Transverse colon (tissue), 4 donors: ENCODE results near the gene THADA. TPM values are rescaled to one million over a fixed set of nuclear protein-coding genes. Genes with fewer than 3 reads are reported as not detected.

Experiments
- DNase-seq: peaks from one replicate; pipeline ENCODE4 v3.0.0-alpha.2; 2019
- H3K27ac ChIP-seq, 4 donors: fragments of 200-600 bp; sonication (generic); 2 replicates each; pipeline ENCODE4 v1.5.1; 2016 to 2018; ENCODE audit warnings: inconsistent platforms in 4 of 4
- H3K27me3 ChIP-seq: fragments of 200-600 bp; sonication (generic); 2 replicates; pipeline ENCODE4 v1.5.1; 2017; ENCODE audit warnings: inconsistent platforms
- H3K36me3 ChIP-seq, 4 donors: fragments of 200-600 bp; sonication (generic); 2 replicates each; pipeline ENCODE4 v1.5.1; 2017 to 2019; ENCODE audit warnings: inconsistent platforms in 4 of 4
- H3K4me1 ChIP-seq, 4 donors: fragments of 200-600 bp; sonication (generic); 2 replicates each; pipeline ENCODE4 v1.5.1; 2017 to 2020; ENCODE audit warnings: inconsistent platforms in 4 of 4
- H3K4me3 ChIP-seq, 4 donors: fragments of 200-600 bp; sonication (generic); 1 replicate in 1 of 4; 2 replicates in 3 of 4; pipeline versions ENCODE4 v1.5.1 to v1.6.1; 2017 to 2019; ENCODE audit warnings: inconsistent platforms in 4 of 4
- H3K9me3 ChIP-seq, 2 donors: fragments of 200-600 bp; sonication (generic); 2 replicates each; pipeline ENCODE4 v1.5.1; 2017 to 2019; ENCODE audit warnings: inconsistent platforms in 2 of 2
- CTCF ChIP-seq, 5 experiments: fragments of 200-600 bp in 3 of 5; fragments of 450-650 bp in 2 of 5; sonication (generic) in 3 of 5; IDR thresholded peaks; 1 replicate in 2 of 5; 2 replicates in 3 of 5; pipeline ENCODE4 v1.5.1; 2016 to 2017; ENCODE audit warnings: antibody characterized with exemption in 5 of 5, inconsistent platforms in 3 of 5, mild to moderate bottlenecking in 2 of 5, moderate library complexity in 1 of 5
- EP300 ChIP-seq: sonication (generic); formaldehyde crosslinking; IDR thresholded peaks from one replicate; pipeline ENCODE4 v1.6.1; 2017; ENCODE audit warnings: antibody characterized with exemption, low read depth
- POLR2A ChIP-seq: fragments of 450-650 bp; IDR thresholded peaks from one replicate; pipeline ENCODE4 v1.6.1; 2016; ENCODE audit warnings: antibody characterized with exemption, mild to moderate bottlenecking, moderate library complexity
- POLR2AphosphoS5 ChIP-seq, 3 donors: sonication (generic); formaldehyde crosslinking; IDR thresholded peaks; one replicate each; pipeline ENCODE4 v1.6.1; 2016; ENCODE audit warnings: antibody characterized with exemption in 3 of 3
- WGBS, 2 donors: methylation state at CpG; one replicate each; pipeline ENCODE4 v1.1.5; 2018; ENCODE audit warnings: low coverage in 1 of 2; 5-methylcytosine and 5-hydroxymethylcytosine counted together
- in situ Hi-C, 4 donors: fragments of 200-750 bp; cut with MboI; loops; one replicate each; pipeline versions ENCODE4 v1.15.0 to v1.15.1; 2017; ENCODE audit warnings: low sequenced_read_pairs in 3 of 4, low pct_ligation_motif_present in 1 of 4, low pct_unique_long_range_greater_than_20kb in 1 of 4
- intact Hi-C: fragments of 100-400 bp; cut with DNase I; formaldehyde crosslinking; loops from one replicate; pipeline ENCODE4 v1.15.1; 2023; ENCODE audit warnings: low total_unique reads
- total RNA-seq, 4 donors: library from RNA; depleted of rRNA; stranded (reverse); fragments of >200 nt; gene quantifications; one replicate each; pipeline ENCODE4 v1.1.0, GENCODE V29; 2016

Gene THADA
- total RNA-seq, 4 donors from 2014 or later, result 21.7 to 78.6 (median 28.1) TPM

DNA sequence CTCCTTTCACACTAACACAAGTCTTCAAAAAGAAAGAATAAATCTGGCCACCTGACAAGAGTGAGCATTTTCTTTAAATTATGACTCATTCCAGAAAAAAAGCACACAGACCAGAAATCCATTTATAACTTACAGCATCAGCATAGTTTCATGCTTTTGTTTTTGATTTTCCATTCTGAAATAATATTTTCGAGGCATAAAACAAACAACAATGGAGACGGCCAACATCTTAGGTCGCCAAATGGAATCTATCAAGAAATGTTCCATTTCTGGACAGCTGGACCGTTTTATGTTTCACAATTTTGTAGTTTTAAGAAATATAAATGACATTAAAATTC lies 204.0 kb downstream of the THADA start:
- TF ChIP-seq POLR2AphosphoS5 (IDR thresholded peaks at IDR 0.05) (peak in 2 of 3 donors; percentile 19 to 56), POLR2A (no peak)
- H3K27me3 ChIP-seq, result no peaks in the 10 kb centered on the region
- WGBS, 2 donors, result 69 to 74% methylated on average over 3 to 4 of the region's 4 CpGs
- H3K36me3 ChIP-seq, result no peaks in the 10 kb centered on the region
- H3K27ac ChIP-seq, result peak overlapping the region; percentile 41 to 63 (median 58)
- intact Hi-C loops, result loop anchor here (10.0 kb wide), 2 partner anchors 83 to 147 kb away; no protein-coding TSS in a partner anchor
- in situ Hi-C loops, result no loop called here
- DNase-seq, result no peak
- H3K9me3 ChIP-seq, result no peaks in the 10 kb centered on the region
- H3K4me3 ChIP-seq, result no peak overlapping the region
- H3K4me1 ChIP-seq, result peaks cover 14 to 51% (median 24%) of the 10 kb centered on the region in 4 donors

GRCh38 chr2:43391201-43391877 lies 204.5 kb downstream of the THADA start:
- TF ChIP-seq POLR2A (no peak), EP300 (no peak), POLR2AphosphoS5 (IDR thresholded peaks at IDR 0.05) (no peak), CTCF (IDR thresholded peaks at IDR 0.05) (no peak)
- peak overlapping the region; percentile 41 to 63 (median 58) for H3K27ac ChIP-seq
- no peaks in the 10 kb centered on the region for H3K36me3 ChIP-seq
- no peaks in the 10 kb centered on the region for H3K27me3 ChIP-seq
- intact Hi-C loops (loop anchor here (10.0 kb wide), 2 partner anchors 83 to 147 kb away; no protein-coding TSS in a partner anchor), in situ Hi-C loops (no loop called here)
- H3K4me1 ChIP-seq, result peaks cover 14 to 51% (median 24%) of the 10 kb centered on the region in 4 donors
- H3K9me3 ChIP-seq, result no peaks in the 10 kb centered on the region
- DNase-seq, result no peak
- WGBS, 2 donors, result 33 to 46% methylated on average over 1 to 2 of the region's 2 CpGs
- H3K4me3 ChIP-seq, result no peak overlapping the region

GRCh38 chr2:43389581-43390466 lies 206.0 kb downstream of the THADA start:
- no peak for TF ChIP-seq EP300
- no peak for TF ChIP-seq CTCF (IDR thresholded peaks at IDR 0.05)
- TF ChIP-seq POLR2AphosphoS5 (IDR thresholded peaks at IDR 0.05), result no peak
- no peak for TF ChIP-seq POLR2A
- in situ Hi-C loops, result no loop called here
- 78 to 88% methylated on average over 3 to 6 of the region's 6 CpGs for WGBS, 2 donors

DNA sequence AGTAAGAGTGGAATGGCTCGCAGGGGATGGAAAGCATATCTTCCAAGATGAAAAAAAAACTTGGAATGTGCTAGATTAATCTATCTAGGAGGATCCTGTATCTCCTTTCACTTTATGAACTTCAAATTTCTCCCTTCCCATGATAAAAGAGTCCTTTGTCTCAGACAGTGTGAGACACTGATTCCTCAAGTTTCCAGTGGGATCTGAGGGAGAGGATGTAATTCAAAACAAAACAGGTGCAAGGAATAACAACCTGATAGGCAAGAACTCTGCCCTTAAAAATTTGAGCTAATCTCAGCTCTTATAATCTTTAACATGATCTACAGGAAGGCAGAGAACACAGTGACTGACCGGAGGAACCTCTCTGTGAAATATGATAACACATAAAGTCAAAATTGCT lies 207.5 kb downstream of the THADA start:
- in situ Hi-C loops, result no loop called here
- 85 to 89% methylated on average over 2 of the region's 2 CpGs for WGBS, 2 donors
- Histone ChIP-seq H3K36me3 (no peaks in the 10 kb centered on the region), H3K9me3 (no peaks in the 10 kb centered on the region), H3K4me3 (no peak overlapping the region), H3K27me3 (no peaks in the 10 kb centered on the region), H3K4me1 (peaks cover 14 to 47% (median 24%) of the 10 kb centered on the region in 4 donors), H3K27ac (no peak overlapping the region)
- TF ChIP-seq EP300, result no peak
- no peak for TF ChIP-seq CTCF (IDR thresholded peaks at IDR 0.05)
- TF ChIP-seq POLR2AphosphoS5 (IDR thresholded peaks at IDR 0.05), result no peak
- TF ChIP-seq POLR2A, result no peak
- intact Hi-C loops, result no loop called here
- DNase-seq, result no peak

More at GRCh38 chr2:43389581-43390466, 206.0 kb downstream of the THADA start:
- peak overlapping the region in 2 of 4 donors; percentile 28 to 59 for H3K27ac ChIP-seq
- H3K9me3 ChIP-seq, result no peaks in the 10 kb centered on the region
- no peak overlapping the region for H3K4me3 ChIP-seq
- H3K4me1 ChIP-seq, result peaks cover 14 to 47% (median 24%) of the 10 kb centered on the region in 4 donors
- no peak for DNase-seq
- H3K36me3 ChIP-seq, result no peaks in the 10 kb centered on the region
- intact Hi-C loops, result loop anchor here (10.0 kb wide), 2 partner anchors 85 to 145 kb away; no protein-coding TSS in a partner anchor
- no peaks in the 10 kb centered on the region for H3K27me3 ChIP-seq
